22Rv1 (cell line): Measurements from ENCODE around the gene RNU1-3.

ENCODE experiments used
- CTCF ChIP-seq: fragments of 450-650 bp; IDR thresholded peaks from 2 replicates; pipeline ENCODE4 v1.5.1; 2017; ENCODE audit warnings: mild to moderate bottlenecking
- ZFX ChIP-seq: fragments of 450-650 bp; IDR thresholded peaks from 2 replicates; pipeline ENCODE4 v1.6.1; 2017; ENCODE audit warnings: antibody characterized with exemption, borderline replicate concordance

DNA sequence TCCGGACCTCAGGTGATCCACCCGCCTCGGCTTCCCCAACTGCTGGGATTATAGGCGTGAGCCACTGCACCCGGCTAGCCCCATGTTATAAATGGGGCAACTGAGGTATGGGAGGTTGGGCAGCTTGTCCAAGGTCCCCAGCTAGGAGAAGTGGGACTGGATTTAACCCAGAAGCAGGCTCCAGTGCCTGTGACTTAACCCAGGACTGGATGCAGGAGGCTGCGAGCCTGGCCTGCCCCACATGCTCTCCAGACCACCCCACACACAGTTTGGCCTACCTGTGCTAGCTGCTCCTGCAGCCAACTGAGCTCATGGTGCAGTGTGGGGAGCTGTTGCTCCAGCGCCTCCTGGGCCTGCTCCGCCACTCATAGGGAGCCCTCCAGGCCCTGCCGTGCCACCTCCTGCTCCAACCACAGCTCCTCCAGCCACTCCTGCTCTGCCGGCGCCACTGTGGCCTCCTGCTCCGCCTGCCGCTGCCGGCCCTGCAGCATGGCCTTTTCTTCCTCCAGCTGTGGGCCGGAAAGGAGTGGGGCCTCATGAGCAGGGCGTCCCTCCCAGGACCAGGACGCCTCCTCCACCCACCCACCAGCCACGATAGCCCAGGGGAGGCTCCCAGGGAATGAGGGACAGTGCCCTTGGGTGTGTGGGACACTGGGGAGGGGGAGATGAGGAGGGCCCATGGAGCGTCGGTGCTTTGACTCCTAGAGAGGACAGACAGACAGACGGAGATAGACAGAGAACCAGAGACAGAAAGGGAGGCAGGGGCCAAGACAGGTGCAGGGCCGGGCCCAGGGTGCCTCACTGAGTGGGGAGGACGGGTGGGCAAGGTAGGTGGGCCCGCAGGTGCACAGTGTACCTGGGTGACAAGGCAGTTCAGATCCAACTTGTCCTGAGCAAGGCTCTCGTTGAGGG, 41.0 kb downstream of the RNU1-3 start:
- TF ChIP-seq CTCF = no peak
- TF ChIP-seq ZFX = no peak
